ELR (cell line): ENCODE measurements around the gene LIMS4.
"Not testable (repeated sequence)": the region's sequence is repeated elsewhere in the genome, so short reads cannot be mapped to it uniquely, and the experiment has no call there.

ENCODE experiments used
- DNase-seq: peaks from one replicate; pipeline ENCODE4 v3.0.0-alpha.2; 2015; ENCODE audit warnings: low read depth

LIMS4 gene

DNA sequence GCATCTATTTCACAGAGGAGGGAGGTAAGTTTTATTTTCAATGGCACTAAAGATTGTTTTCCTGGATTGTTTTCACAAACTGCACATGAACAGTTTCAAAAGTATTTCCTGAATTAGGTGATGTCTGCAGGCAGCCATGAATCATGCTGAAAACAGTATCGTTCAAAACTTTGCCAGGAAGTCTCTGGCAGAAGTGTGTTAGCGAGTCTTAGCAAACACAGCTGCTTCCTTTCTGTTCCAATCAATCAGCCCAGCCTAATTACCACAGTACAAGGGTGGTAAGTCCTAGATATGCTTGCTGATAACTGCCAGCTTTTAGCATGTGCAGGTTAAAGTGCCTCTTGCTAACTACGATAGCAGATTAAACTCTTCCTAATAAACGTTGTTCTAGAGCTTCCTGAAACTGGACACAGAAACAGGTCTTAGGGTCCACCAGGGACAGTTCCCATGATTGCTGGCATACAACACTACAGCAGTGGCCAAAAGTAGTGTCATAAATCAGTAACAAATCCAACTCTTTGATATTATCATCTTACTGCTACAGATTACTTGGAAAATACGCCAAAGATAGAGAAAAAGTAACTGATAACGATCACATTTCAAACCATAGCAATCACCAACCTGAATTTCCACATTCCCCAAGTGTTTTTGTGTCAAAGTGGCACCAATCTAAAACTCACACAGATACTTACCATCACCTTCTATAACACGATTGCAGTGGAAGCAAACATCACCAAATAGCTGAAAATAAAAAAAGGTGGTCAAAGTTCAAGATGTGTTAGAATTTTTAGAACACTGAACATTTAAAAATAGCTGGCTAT, 23.3 kb downstream of the LIMS4 start:
- not testable (repeated sequence) for DNase-seq

- not testable (repeated sequence) for DNase-seq
Measured at GRCh38 chr2:110446644-110447043, 26.0 kb downstream of the LIMS4 start.

- not testable (repeated sequence) for DNase-seq
Measured at GRCh38 chr2:110443305-110444005, 29.2 kb downstream of the LIMS4 start.

- not testable (repeated sequence) for DNase-seq
Measured at GRCh38 chr2:110441905-110442304, 30.7 kb downstream of the LIMS4 start.

- not testable (repeated sequence) for DNase-seq
Measured at GRCh38 chr2:110434565-110434964, 38.1 kb downstream of the LIMS4 start.

GRCh38 chr2:110425725-110426124, 46.9 kb downstream of the LIMS4 start:
- not testable (repeated sequence) for DNase-seq

GRCh38 chr2:110424421-110424820, 48.2 kb downstream of the LIMS4 start:
- not testable (repeated sequence) for DNase-seq

GRCh38 chr2:110423574-110423962, 49.0 kb downstream of the LIMS4 start:
- not testable (repeated sequence) for DNase-seq

GRCh38 chr2:110422852-110423573, 49.6 kb downstream of the LIMS4 start:
- not testable (repeated sequence) for DNase-seq

DNA sequence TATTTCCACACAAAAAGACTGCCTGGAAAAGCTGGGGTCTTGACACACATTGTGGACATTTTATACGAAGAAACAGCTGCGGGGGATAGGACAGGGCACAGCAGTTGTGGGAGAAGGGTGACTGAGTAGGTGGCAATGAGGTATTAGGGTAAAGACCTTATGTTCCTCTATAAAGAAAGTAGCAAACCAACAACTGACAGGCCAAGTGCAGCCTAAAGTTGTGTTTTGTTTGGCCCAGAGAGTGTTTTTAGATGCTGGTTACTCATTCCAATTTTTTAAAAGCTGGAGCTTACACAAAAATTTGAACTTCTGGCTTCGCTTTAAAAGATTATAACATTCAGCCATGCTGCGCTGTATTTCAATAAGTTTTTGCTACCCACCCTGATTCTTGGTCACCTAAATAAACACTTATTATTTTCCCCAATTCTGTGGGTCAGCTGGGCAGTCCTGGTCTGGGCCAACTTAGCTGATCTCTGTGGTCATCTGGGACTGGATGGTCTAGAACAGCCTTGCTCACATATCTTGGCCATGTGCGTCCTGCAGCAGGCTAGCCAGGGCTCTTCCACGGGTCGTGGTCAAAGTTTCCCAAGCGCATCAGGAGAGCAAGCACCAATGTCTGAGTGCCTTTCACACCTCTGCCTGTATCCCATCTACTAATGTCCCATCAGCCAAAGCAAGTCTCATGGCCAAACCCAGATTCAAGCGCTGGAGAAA, 51.8 kb downstream of the LIMS4 start:
- not testable (repeated sequence) for DNase-seq

DNA sequence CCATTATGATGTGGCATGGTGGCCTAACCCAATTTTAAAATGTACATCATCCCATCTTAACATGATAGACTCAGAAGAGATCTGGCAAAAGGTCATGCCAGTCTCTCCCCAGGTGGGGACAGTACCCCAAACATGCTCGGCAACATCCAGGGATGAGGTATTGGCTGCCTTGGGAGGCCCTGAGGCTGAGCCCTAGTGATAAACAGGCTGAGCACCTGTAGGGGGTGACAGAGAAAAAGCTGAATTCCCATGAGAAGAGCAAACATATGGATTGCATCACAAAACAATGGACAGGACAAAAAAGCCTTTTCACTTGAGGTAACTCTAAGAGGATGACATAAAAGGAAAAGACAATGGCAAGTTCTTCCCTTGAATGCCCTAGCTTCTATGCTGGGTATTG, 65.5 kb downstream of the LIMS4 start:
- not testable (repeated sequence) for DNase-seq

DNA sequence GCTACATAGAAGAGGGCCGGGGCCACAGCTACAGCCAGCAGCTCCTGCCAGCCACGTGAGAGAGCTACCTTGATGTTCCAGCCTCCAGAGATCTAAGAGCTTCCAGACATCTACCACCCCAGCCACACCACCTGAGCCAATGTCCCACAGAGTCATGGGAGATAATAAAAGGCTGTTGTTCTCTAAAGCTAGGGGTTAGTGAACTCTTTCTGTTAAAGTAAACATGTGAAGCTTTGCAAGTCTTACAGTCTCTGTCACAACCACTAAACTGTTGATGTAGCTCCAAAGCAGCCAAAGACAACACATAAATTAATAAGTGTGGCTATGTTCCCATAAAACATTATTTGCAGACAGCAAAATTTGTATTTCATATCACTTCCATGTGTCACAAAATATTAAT, 67.6 kb downstream of the LIMS4 start:
- not testable (repeated sequence) for DNase-seq

- DNase-seq = not testable (repeated sequence)
Measured at GRCh38 chr2:110404246-110404645, 68.4 kb downstream of the LIMS4 start.

DNA sequence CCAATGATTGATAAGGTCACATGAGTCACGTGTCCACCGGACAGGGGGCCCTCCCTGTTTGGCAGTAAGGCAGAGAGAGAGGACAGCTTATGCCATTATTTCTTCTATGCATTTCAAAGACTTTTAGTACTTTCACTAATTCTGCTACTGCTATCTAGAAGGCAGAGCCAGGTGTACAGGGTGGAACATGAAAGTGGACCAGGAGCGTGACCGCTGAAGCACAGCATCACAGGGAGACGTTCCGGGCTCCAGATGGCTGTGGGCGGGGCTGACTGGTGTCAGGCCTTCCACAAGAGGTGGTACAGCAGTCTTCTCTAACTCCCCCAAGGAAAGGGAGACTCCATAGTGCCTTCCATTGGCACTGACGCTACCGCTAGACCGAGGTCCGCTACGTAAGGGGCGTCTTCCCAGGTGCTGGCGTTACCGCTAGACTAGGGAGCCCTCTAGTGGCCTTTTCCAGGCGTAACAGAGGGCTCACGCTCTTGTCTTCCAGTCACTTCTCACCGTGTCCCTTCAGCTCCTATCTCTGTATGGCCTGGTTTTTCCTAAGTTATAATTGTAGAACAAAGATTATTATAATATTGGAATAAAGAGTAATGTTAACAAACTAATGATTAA, 71.5 kb downstream of the LIMS4 start:
- DNase-seq = not testable (repeated sequence)

- not testable (repeated sequence) for DNase-seq
Measured at GRCh38 chr2:110399378-110399777, 73.2 kb downstream of the LIMS4 start.

- not testable (repeated sequence) for DNase-seq
Measured at GRCh38 chr2:110395990-110396389, 76.6 kb downstream of the LIMS4 start.
